NT2/D1 (cell line): ENCODE measurements around the gene CCL20.

Experiments
- DNase-seq: peaks from one replicate; pipeline ENCODE4 v3.0.0-alpha.2; 2011; ENCODE audit warnings: low read depth, low spot score
- H3K27me3 ChIP-seq: 2 replicates; pipeline ENCODE4 v1.6.0; 2011; ENCODE audit warnings: mild to moderate bottlenecking; ENCODE audit not compliant: insufficient read length, insufficient read depth
- H3K36me3 ChIP-seq: 2 replicates; pipeline ENCODE4 v1.6.1; 2011; ENCODE audit warnings: mild to moderate bottlenecking, low read length, mixed read lengths; ENCODE audit not compliant: insufficient read depth, insufficient read length
- H3K4me1 ChIP-seq: 2 replicates; pipeline ENCODE4 v1.5.1; 2011; ENCODE audit not compliant: insufficient read depth, insufficient read length
- H3K4me3 ChIP-seq: 2 replicates; pipeline ENCODE4 v1.5.1; 2011; ENCODE audit warnings: low read depth; ENCODE audit not compliant: insufficient read length
- H3K9ac ChIP-seq: 2 replicates; pipeline ENCODE4 v1.6.0; 2011; ENCODE audit warnings: low read depth; ENCODE audit not compliant: insufficient read length
- H3K9me3 ChIP-seq: 2 replicates; pipeline ENCODE4 v1.5.1; 2011; ENCODE audit warnings: mild to moderate bottlenecking, low read length; ENCODE audit not compliant: insufficient read depth
- SUZ12 ChIP-seq: IDR thresholded peaks from 2 replicates; pipeline ENCODE4 v1.6.1; 2011; ENCODE audit not compliant: insufficient read length, insufficient read depth; ENCODE audit errors: extremely low read depth
- YY1 ChIP-seq: IDR thresholded peaks from 2 replicates; pipeline ENCODE4 v1.6.1; 2011; ENCODE audit not compliant: insufficient read length, insufficient read depth
- ZNF274 ChIP-seq: IDR thresholded peaks from 2 replicates; pipeline ENCODE4 v1.6.1; 2011; ENCODE audit warnings: mild to moderate bottlenecking, low read depth, low read length

The CCL20 gene

DNA sequence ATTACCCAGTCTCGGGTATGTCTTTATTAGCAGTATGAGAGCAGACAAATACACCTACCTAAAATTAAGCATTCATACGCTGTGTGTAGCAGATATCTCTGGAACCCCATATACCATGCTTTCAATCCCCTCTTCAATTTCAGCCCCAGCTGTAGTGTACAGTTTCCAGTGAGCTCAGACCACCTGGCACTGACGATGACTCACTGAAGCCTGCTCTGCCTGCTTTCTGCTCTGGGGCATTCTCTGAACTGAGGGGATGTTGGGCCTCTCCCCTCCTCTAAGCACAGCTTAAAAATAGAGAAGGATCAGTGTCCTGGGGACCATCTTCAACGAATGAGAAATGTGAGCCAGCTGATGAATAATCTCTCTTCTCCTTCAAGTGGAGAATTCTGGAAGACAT, 8.7 kb upstream of the CCL20 start:
- no peaks in the 10 kb centered on the region for H3K36me3 ChIP-seq
- H3K27me3 ChIP-seq, result no peaks in the 10 kb centered on the region
- no peaks in the 10 kb centered on the region for H3K9me3 ChIP-seq
- no peak for TF ChIP-seq YY1
- no peak for TF ChIP-seq SUZ12
- no peak for TF ChIP-seq ZNF274
- no peak overlapping the region for H3K4me3 ChIP-seq
- no peak overlapping the region for H3K9ac ChIP-seq
- DNase-seq, result no peak
- H3K4me1 ChIP-seq, result no peaks in the 10 kb centered on the region

DNA sequence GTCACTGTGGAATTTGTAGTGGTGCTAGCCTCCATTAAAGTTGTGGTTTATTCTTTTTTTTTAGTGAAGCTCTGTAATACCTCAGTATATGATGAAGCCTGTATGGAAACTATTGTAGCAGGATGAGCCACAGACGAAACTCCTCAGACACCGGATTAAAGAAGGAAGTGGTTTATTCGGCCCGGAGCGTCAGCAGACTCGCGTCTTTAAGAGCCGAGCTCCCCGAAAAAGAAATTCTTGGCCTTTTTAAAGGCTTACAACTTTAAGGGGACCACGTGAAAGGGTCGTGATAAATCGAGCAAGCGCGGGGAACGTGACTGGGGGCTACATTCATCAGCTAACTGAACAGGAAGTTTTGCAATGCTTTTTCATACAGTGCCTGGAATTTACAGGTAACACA, 8.1 kb upstream of the CCL20 start:
- no peak for TF ChIP-seq ZNF274
- TF ChIP-seq YY1, result no peak
- TF ChIP-seq SUZ12, result no peak
- Histone ChIP-seq H3K36me3 (no peaks in the 10 kb centered on the region), H3K9ac (no peak overlapping the region), H3K27me3 (no peaks in the 10 kb centered on the region), H3K4me3 (no peak overlapping the region), H3K9me3 (no peaks in the 10 kb centered on the region), H3K4me1 (no peaks in the 10 kb centered on the region)
- DNase-seq, result no peak

DNA sequence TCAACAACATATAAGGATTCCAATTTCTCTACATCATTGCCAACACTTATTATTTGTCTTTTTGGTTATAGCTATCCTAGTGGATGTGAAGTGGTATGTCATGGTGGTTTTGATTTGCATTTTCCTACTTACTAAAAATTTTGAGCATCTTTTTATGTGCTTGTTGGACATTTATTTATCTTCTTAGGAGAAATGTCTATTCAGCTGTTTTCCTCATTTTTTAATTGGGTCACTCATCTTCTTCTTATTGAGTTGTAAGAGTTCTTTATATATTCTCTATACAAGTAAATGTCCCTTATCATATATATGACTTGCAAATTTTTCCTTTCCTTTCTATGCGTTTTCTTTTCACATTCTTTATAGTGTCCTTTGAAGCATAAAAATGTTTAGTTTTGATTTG, 4.7 kb upstream of the CCL20 start:
- H3K36me3 ChIP-seq, result no peaks in the 10 kb centered on the region
- no peak for TF ChIP-seq ZNF274
- TF ChIP-seq YY1, result no peak
- TF ChIP-seq SUZ12, result no peak
- H3K4me3 ChIP-seq, result no peak overlapping the region
- no peak for DNase-seq
- H3K27me3 ChIP-seq, result no peaks in the 10 kb centered on the region
- no peak overlapping the region for H3K9ac ChIP-seq
- H3K4me1 ChIP-seq, result no peaks in the 10 kb centered on the region
- H3K9me3 ChIP-seq, result no peaks in the 10 kb centered on the region

DNA sequence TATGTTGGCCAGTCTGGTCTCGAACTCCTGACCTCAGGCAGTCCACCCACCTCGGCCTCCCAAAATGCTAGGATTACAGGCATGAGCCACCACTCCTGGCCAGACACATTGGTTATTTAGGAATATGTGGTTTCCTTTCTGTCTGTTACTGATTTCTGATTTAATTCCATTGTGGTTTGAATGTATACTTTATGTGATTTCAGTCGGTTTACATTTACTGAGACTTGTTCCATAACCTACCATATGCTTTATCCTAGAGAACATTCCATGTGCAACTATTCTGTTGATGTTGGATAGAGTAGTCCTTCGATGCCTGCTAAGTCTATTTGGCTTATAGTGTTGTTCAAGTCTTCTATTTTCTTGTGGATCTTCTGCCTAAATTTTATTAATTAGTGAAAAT, 1.6 kb upstream of the CCL20 start:
- H3K4me1 ChIP-seq, result no peaks in the 10 kb centered on the region

DNA sequence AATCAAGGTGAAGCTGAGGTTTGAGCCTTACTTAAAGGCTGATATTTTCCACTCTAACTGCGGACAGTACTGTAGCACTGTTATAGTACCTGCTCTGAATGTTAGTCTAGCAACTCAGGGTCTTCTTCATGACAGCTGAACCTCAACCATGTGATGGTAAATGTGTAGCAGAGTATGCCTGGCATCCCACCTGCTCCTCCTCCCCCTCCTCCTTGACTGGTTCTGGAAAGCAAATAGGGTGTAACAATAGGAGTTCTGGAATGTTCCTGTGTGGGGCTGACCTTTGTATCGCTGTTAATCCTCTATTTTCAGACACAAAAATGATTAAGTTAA, 447 bp upstream of the CCL20 start:
- H3K4me1 ChIP-seq, result no peaks in the 10 kb centered on the region
- DNase-seq, result no peak

More for the DNA sequence above, 1.6 kb upstream of the CCL20 start:
- no peak for DNase-seq
- no peak overlapping the region for H3K9ac ChIP-seq
- H3K27me3 ChIP-seq, result no peaks in the 10 kb centered on the region
- TF ChIP-seq ZNF274, result no peak
- no peak for TF ChIP-seq YY1
- TF ChIP-seq SUZ12, result no peak
- H3K36me3 ChIP-seq, result no peaks in the 10 kb centered on the region
- H3K4me3 ChIP-seq, result no peak overlapping the region
- no peaks in the 10 kb centered on the region for H3K9me3 ChIP-seq

DNA sequence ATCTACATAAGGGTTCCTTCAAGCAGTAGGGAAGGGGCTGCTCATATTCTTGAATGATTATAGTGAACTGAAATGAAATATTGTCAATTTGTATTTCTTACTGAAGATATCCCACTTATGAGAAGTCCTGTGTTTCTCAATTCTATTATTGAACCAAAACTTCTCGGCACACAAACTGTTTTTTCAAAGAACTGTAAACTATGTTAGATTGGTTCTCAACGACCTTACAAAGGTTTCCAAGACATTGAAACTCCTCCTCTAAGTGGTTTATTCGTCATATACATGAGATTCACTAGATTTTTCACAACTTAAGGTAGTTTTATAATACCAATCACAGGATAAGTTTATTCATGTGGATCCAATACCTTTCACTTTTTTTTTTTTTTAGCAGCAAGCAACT, 1.4 kb downstream of the CCL20 start:
- no peaks in the 10 kb centered on the region for H3K4me1 ChIP-seq
- DNase-seq, result no peak

More for the DNA sequence above, 447 bp upstream of the CCL20 start:
- TF ChIP-seq SUZ12, result no peak
- no peak for TF ChIP-seq ZNF274
- no peak for TF ChIP-seq YY1
- H3K9ac ChIP-seq, result no peak overlapping the region
- H3K36me3 ChIP-seq, result no peaks in the 10 kb centered on the region
- no peak overlapping the region for H3K4me3 ChIP-seq
- no peaks in the 10 kb centered on the region for H3K9me3 ChIP-seq
- no peaks in the 10 kb centered on the region for H3K27me3 ChIP-seq

DNA sequence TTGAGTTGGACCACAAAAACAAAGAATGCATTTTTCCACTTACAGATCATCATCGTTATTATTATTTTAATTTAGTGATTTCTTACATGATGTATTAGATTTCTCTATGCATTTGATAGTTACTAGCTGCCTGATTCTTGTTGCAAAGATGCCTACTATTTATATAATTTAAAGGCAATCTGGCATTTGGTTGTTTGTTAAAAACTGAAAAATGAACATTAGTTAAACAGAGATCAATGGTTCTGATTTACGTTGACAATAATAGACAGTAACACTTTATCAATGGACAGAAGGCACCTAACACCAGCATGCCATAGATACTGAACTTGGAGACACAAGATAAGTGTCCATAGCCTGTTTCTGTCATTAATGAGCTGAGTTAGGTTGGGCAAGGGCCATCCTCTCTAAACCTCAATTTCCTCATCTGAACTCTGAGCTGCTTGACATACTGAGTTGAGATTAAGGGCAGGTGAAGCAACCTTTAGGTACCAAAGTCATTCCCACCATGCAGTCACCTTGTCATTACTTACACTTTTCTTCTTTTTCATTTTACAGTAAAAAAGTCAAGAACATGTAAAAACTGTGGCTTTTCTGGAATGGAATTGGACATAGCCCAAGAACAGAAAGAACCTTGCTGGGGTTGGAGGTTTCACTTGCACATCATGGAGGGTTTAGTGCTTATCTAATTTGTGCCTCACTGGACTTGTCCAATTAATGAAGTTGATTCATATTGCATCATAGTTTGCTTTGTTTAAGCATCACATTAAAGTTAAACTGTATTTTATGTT, 3.1 kb downstream of the CCL20 start:
- Histone ChIP-seq H3K4me3 (no peak overlapping the region), H3K9ac (no peak overlapping the region), H3K36me3 (no peaks in the 10 kb centered on the region), H3K27me3 (no peaks in the 10 kb centered on the region), H3K4me1 (no peaks in the 10 kb centered on the region), H3K9me3 (no peaks in the 10 kb centered on the region)
- TF ChIP-seq SUZ12, result no peak
- TF ChIP-seq ZNF274, result no peak
- TF ChIP-seq YY1, result no peak
- DNase-seq, result no peak

More for the DNA sequence above, 1.4 kb downstream of the CCL20 start:
- TF ChIP-seq ZNF274 (no peak), YY1 (no peak), SUZ12 (no peak)
- H3K27me3 ChIP-seq, result no peaks in the 10 kb centered on the region
- no peak overlapping the region for H3K4me3 ChIP-seq
- no peaks in the 10 kb centered on the region for H3K9me3 ChIP-seq
- no peak overlapping the region for H3K9ac ChIP-seq
- H3K36me3 ChIP-seq, result no peaks in the 10 kb centered on the region

DNA sequence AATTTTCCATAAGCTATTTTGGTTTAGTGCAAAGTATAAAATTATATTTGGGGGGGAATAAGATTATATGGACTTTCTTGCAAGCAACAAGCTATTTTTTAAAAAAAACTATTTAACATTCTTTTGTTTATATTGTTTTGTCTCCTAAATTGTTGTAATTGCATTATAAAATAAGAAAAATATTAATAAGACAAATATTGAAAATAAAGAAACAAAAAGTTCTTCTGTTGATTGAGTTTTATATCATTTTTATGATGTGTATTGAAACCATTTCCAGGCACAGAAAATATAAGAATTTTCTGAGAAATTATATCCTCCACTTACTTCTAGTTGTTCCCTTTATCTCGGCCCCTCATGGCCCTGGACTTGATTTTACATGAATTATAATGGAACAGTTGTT, 3.7 kb downstream of the CCL20 start:
- Histone ChIP-seq H3K9ac (no peak overlapping the region), H3K4me1 (no peaks in the 10 kb centered on the region), H3K4me3 (no peak overlapping the region), H3K36me3 (no peaks in the 10 kb centered on the region), H3K9me3 (no peaks in the 10 kb centered on the region), H3K27me3 (no peaks in the 10 kb centered on the region)
- DNase-seq, result no peak
- TF ChIP-seq SUZ12, result no peak
- TF ChIP-seq YY1, result no peak
- no peak for TF ChIP-seq ZNF274
